PC-3 (cell line): ENCODE measurements around the gene NTRK1. TPM values are rescaled to one million over a fixed set of nuclear protein-coding genes. Genes with fewer than 3 reads are reported as not detected.

Experiments used
- ATAC-seq: fragments of 200-7000 bp; cut with Tn5 transposase; 2 replicates; pipeline ENCODE4 v1.9.1; 2020; ENCODE audit warnings: mild to moderate bottlenecking, moderate library complexity
- BruUV-seq: library from RNA; stranded (reverse); fragments of 400-500 nt; replicated peaks from 2 replicates; lab custom pipeline; 2021; lab: Mats Ljungman, UMichigan
- CTCF ChIA-PET: fragments of 300-600 bp; sonication (Branson Sonifier 250); formaldehyde crosslinking; loops from one replicate; lab custom pipeline; 2022; ENCODE audit warnings: antibody characterized with exemption; lab: Charles Lee
- POLR2A ChIA-PET: fragments of 300-600 bp; sonication (Branson Sonifier 250); formaldehyde crosslinking; loops from one replicate; lab custom pipeline; 2022; ENCODE audit warnings: antibody characterized with exemption; ENCODE audit not compliant: unreplicated experiment; lab: Charles Lee
- DNase-seq: peaks from one replicate; pipeline ENCODE4 v3.0.0-alpha.2; 2015
- H2AFZ ChIP-seq: fragments of 300-600 bp; sonication (generic); 2 replicates; pipeline ENCODE4 v1.6.0; 2016; ENCODE audit warnings: antibody characterized with exemption, low read length
- H3F3A ChIP-seq: fragments of 300-600 bp; sonication (generic); one replicate; pipeline ENCODE4 v1.6.0; 2017; ENCODE audit warnings: antibody characterized with exemption, low read length, control low read depth, mild to moderate bottlenecking; ENCODE audit not compliant: unreplicated experiment
- H3K27ac ChIP-seq: fragments of 300-600 bp; sonication (generic); 2 replicates; pipeline ENCODE4 v1.5.1; 2016; ENCODE audit warnings: mild to moderate bottlenecking, low read length
- H3K27me3 ChIP-seq: fragments of 300-600 bp; sonication (generic); 2 replicates; pipeline ENCODE4 v1.6.1; 2016; ENCODE audit warnings: low read length, mixed read lengths
- H3K36me3 ChIP-seq: fragments of 300-600 bp; sonication (generic); 2 replicates; pipeline ENCODE4 v1.6.1; 2016; ENCODE audit warnings: low read depth, mixed run types, low read length, mixed read lengths
- H3K4me1 ChIP-seq: fragments of 300-600 bp; sonication (generic); 2 replicates; pipeline ENCODE4 v1.5.1; 2016; ENCODE audit warnings: low read length; ENCODE audit not compliant: insufficient read depth
- H3K4me2 ChIP-seq: fragments of 300-600 bp; sonication (generic); 2 replicates; pipeline ENCODE4 v1.6.0; 2016; ENCODE audit warnings: low read length
- H3K4me3 ChIP-seq: fragments of 300-600 bp; sonication (generic); 2 replicates; pipeline ENCODE4 v1.5.1; 2016; ENCODE audit warnings: mild to moderate bottlenecking, low read length, mixed read lengths
- H3K79me2 ChIP-seq: fragments of 300-600 bp; sonication (generic); 2 replicates; pipeline ENCODE4 v1.6.1; 2017; ENCODE audit warnings: low read length, mixed read lengths
- H3K9ac ChIP-seq: fragments of 300-600 bp; sonication (generic); 2 replicates; pipeline ENCODE4 v1.6.0; 2016; ENCODE audit warnings: mild to moderate bottlenecking, low read length
- H3K9me2 ChIP-seq: fragments of 300-600 bp; sonication (generic); replicated peaks from 2 replicates; pipeline ENCODE4 v1.6.1; 2016; ENCODE audit warnings: mixed run types, low read length, mixed read lengths
- H3K9me3 ChIP-seq: fragments of 300-600 bp; sonication (generic); 2 replicates; pipeline ENCODE4 v1.6.1; 2016; ENCODE audit warnings: low read length, mixed read lengths
- H4K20me1 ChIP-seq: fragments of 300-600 bp; sonication (generic); 2 replicates; pipeline ENCODE4 v1.6.1; 2016; ENCODE audit warnings: low read length, mixed read lengths
- CTCF ChIP-seq: fragments of 300-600 bp; sonication (generic); conservative IDR thresholded peaks from 2 replicates; pipeline ENCODE4 v1.5.1; 2017; ENCODE audit warnings: antibody characterized with exemption, low read depth, mild to moderate bottlenecking, low read length
- EZH2 ChIP-seq: fragments of 300-600 bp; sonication (generic); IDR thresholded peaks from one replicate; pipeline ENCODE4 v1.6.1; 2017; ENCODE audit warnings: antibody characterized with exemption, mild to moderate bottlenecking, low read length; ENCODE audit not compliant: unreplicated experiment
- EZH2phosphoT487 ChIP-seq: fragments of 300-600 bp; sonication (generic); IDR thresholded peaks from 2 replicates; pipeline ENCODE4 v1.6.1; 2018; ENCODE audit warnings: mild to moderate bottlenecking, antibody characterized with exemption, low read length, borderline replicate concordance
- intact Hi-C: fragments of 100-400 bp; cut with micrococcal nuclease; formaldehyde crosslinking; loops from 2 replicates; pipeline ENCODE4 v1.9.0; 2023
- total RNA-seq: library from RNA; depleted of rRNA; stranded (reverse); fragments of >200 nt; gene quantifications from 2 replicates; pipeline ENCODE4 v1.2.3, GENCODE V29; 2014

NTRK1 gene
- total RNA-seq, 1 experiment from 2014 or later: 0.15 TPM

GRCh38 chr1:156812293-156812990, 48.2 kb upstream of the NTRK1 start:
- Histone ChIP-seq H4K20me1 (no peaks in the 10 kb centered on the region), H3K9ac (no peak overlapping the region), H3F3A (no peaks in the 10 kb centered on the region), H3K27ac (no peak overlapping the region), H3K9me3 (no peaks in the 10 kb centered on the region), H3K4me1 (peaks cover 45% of the 10 kb centered on the region), H3K4me3 (no peak overlapping the region), H3K4me2 (peak overlapping the region; percentile 82), H3K79me2 (no peaks in the 10 kb centered on the region), H2AFZ (no peak overlapping the region), H3K27me3 (no peaks in the 10 kb centered on the region), H3K36me3 (no peaks in the 10 kb centered on the region), H3K9me2 (no peaks in the 10 kb centered on the region)
- DNase-seq (peak; percentile 30), ATAC-seq (no peak)
- intact Hi-C loops: no loop called here
- TF ChIP-seq CTCF: no peak
- no peak for TF ChIP-seq EZH2
- TF ChIP-seq EZH2phosphoT487: no peak
- ChIA-PET POLR2A (interaction anchor here (0.5 kb wide), 1 partner anchor 77 kb away, joined by 3 read pairs; no protein-coding TSS in a partner anchor), CTCF (interaction anchor here (0.6 kb wide), 1 partner anchor 46 kb away, joined by 3 read pairs; the partner anchor contains the start of gene INSRR)
- BruUV-seq: no TSS peak

- DNase-seq (no peak), ATAC-seq (no peak)
- Histone ChIP-seq H3K9me3 (no peaks in the 10 kb centered on the region), H3K9me2 (no peaks in the 10 kb centered on the region), H3K27me3 (no peaks in the 10 kb centered on the region), H4K20me1 (no peaks in the 10 kb centered on the region), H3F3A (no peaks in the 10 kb centered on the region), H2AFZ (peak overlapping the region; percentile 75), H3K4me1 (peaks cover 45% of the 10 kb centered on the region), H3K9ac (peak overlapping the region; percentile 66), H3K36me3 (no peaks in the 10 kb centered on the region), H3K27ac (peak overlapping the region; percentile 83), H3K79me2 (no peaks in the 10 kb centered on the region), H3K4me3 (peak overlapping the region; percentile 59), H3K4me2 (peak overlapping the region; percentile 82)
- TSS peak; percentile 45 for BruUV-seq
- intact Hi-C loops: no loop called here
- POLR2A ChIA-PET: no interaction called here
- no peak for TF ChIP-seq EZH2phosphoT487
- no peak for TF ChIP-seq CTCF
- CTCF ChIA-PET: interaction anchor here (1.2 kb wide), 1 partner anchor 114 kb away, joined by 4 read pairs; no protein-coding TSS in a partner anchor
Observed at GRCh38 chr1:156813298-156813697, 47.4 kb upstream of the NTRK1 start.
